ENCODE measurements around the gene MSRB1.

DNA sequence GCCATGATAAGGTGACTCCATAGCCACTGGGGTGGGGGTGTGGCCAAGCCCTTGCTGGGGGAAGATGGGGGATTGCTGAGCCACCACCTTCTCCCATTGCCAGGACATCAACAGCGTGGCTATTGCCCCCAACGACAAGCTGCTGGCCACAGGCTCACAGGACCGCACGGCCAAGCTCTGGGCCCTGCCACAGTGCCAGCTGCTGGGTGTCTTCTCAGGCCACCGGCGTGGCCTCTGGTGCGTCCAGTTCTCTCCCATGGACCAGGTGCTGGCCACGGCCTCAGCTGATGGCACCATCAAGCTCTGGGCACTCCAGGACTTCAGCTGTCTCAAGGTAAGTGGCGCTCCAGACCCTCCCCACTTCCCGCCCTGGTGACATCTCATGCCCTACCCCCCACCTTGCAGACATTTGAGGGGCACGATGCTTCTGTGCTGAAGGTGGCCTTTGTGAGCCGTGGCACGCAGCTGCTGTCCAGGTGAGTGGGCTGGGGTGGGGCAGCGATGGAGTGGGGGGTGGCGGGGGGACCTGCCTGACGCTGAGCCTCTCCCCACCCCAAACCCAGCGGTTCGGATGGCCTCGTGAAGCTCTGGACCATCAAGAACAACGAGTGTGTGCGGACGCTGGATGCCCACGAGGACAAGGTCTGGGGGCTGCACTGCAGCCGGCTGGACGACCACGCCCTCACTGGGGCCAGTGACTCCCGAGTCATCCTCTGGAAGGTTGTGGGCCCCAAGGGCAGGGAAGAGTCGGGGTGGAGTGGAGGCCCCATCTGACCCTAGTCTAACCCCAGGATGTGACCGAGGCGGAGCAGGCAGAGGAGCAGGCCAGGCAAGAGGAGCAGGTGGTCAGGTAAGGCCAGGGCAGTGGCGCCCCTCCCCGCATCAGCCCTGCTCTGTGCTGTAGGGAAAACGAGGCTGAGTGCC is 34.2 kb upstream of the MSRB1 start:
- TF ChIP-seq, protein P1, sequence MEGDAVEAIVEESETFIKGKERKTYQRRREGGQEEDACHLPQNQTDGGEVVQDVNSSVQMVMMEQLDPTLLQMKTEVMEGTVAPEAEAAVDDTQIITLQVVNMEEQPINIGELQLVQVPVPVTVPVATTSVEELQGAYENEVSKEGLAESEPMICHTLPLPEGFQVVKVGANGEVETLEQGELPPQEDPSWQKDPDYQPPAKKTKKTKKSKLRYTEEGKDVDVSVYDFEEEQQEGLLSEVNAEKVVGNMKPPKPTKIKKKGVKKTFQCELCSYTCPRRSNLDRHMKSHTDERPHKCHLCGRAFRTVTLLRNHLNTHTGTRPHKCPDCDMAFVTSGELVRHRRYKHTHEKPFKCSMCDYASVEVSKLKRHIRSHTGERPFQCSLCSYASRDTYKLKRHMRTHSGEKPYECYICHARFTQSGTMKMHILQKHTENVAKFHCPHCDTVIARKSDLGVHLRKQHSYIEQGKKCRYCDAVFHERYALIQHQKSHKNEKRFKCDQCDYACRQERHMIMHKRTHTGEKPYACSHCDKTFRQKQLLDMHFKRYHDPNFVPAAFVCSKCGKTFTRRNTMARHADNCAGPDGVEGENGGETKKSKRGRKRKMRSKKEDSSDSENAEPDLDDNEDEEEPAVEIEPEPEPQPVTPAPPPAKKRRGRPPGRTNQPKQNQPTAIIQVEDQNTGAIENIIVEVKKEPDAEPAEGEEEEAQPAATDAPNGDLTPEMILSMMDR (IDR thresholded peaks at IDR 0.05), result no peak
- no peak for TF ChIP-seq EZH2 (IDR thresholded peaks at IDR 0.05; ENCODE audit: borderline replicate concordance, insufficient read depth, low read depth, low read length, poor library complexity, severe bottlenecking)
